ENCODE data around the gene DIP2B.

GRCh38 chr12:50572760-50573159, 68.0 kb downstream of the DIP2B start:
- TF ChIP-seq CTCF (IDR thresholded peaks at IDR 0.05) (no peak), POLR2AphosphoS5 (IDR thresholded peaks at IDR 0.05; ENCODE audit: low read depth, low read length) (no peak), SIN3A (IDR thresholded peaks at IDR 0.05; ENCODE audit: borderline replicate concordance, insufficient read depth, low read depth, low read length) (no peak), REST (IDR thresholded peaks at IDR 0.05; ENCODE audit: insufficient read depth in 1 of 2, low read depth in 2 of 2, low read length in 1 of 2) (no peak), TCF7L2 (IDR thresholded peaks at IDR 0.05; ENCODE audit: low read depth, low read length) (no peak)

Measured in Panc1 (cell line).